HG02610 (cell line): ENCODE measurements around the gene HMOX1.

Source experiments
- ATAC-seq: cut with Tn5 transposase; IDR thresholded peaks from one replicate; pipeline ENCODE4 v1.9.1; 2021; ENCODE audit warnings: mild to moderate bottlenecking, moderate library complexity; ENCODE audit not compliant: unreplicated experiment

Gene HMOX1

DNA sequence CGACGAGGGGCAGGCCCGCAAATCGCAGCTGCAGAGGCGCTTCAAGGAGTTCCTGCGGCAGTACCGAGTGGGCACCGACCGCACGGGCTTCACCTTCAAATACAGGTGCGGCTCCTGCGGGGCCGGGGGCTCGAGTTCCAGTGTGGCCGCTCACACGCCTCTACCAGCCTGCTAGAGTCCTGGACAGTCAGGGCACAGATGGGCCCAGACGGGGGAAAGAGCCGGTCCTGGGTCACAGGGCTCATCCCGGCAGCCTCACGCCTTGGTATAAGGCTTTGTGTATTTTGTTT is 19.6 kb downstream of the HMOX1 start:
- ATAC-seq, result peak; percentile 6

DNA sequence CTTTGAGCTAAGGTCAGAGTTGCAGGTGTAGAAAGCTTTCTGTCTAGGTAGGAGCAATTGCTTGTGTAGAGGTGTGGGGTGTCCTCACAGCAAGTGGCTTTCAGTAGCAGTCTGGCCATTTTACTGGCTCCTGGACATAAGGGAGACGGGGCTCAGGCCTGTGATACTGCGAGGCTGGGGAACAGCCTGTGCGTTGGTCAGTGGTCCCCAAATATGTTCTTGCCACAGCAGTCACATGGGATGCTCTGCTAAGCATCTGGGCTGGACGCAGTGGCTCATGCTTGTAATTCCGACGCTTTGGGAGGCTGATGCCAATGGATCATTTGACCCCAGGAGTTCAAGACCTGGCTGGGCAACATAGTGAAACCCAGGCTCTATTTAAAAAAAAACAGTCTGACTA is 21.0 kb downstream of the HMOX1 start:
- no peak for ATAC-seq

DNA sequence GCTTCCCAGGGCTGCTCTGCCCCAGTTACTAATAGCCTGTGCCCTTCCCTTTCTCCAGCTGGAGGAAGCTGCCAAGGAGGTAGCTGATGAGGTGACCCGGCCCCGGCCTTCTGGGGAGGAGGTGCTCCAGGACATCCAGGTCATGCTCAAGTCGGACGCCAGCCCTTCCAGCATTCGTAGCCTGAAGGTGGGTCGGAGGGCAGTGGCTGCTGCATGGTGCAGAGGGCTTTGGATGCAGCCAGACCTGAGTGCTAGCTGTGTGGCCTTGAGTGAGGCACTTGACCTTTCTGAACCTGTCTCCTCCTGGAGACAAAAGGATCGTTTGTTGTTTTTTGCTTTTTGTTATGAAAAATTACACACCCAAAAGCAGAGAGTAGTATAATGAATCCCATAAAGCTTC is 22.5 kb downstream of the HMOX1 start:
- ATAC-seq, result no peak

DNA sequence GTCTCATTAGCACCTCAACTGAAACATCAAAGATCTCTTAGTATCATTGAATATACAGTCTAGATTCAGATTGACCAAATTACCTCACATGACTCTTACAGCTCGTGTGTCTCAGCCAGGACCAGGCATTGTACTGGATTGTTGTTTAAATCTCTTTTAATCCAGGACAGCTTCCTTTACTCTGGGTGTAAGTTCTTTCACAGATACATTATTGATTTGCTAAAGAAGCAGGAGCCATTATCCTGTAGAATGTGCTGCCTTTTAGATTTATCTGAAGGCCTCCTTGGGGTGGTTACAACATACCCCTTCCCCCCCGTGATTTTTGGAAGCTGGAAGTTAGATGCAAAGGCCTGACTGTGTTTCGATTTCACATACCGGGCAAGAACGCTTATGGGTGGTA is 23.3 kb downstream of the HMOX1 start:
- ATAC-seq, result no peak

DNA sequence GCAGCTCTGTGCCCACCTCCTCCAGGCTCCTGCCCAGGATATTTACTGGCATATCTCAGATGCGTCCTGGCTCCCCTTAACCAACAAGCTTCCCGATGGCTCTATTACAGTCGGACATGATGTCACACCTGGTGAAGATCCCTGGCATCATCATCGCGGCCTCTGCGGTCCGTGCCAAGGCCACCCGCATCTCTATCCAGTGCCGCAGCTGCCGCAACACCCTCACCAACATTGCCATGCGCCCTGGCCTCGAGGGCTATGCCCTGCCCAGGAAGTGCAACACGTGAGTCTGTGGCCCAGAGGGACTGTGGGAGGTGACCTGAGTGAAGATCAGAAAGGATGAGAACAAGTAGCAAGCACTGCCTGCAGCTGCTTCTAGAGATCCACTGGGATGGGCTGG is 25.5 kb downstream of the HMOX1 start:
- ATAC-seq, result no peak

DNA sequence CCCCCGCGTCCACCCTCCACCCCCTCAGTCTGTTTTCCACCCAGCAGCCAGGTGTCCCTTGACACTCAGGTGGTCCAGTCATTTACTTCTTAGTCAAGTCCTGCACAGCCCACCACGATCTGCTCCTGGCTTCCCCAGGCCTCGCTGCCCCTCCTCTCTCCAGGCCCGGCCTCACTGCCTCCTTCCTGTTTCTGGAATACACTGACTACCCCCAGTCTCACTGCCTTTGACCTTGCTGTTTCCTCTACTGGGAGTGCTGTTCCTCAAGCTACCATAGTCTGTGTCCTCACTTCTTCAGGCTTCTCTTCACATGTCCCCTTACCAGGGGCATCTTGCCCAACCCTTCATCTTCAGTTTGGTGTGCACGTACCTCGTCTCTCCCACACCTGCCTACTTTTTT is 26.5 kb downstream of the HMOX1 start:
- no peak for ATAC-seq

DNA sequence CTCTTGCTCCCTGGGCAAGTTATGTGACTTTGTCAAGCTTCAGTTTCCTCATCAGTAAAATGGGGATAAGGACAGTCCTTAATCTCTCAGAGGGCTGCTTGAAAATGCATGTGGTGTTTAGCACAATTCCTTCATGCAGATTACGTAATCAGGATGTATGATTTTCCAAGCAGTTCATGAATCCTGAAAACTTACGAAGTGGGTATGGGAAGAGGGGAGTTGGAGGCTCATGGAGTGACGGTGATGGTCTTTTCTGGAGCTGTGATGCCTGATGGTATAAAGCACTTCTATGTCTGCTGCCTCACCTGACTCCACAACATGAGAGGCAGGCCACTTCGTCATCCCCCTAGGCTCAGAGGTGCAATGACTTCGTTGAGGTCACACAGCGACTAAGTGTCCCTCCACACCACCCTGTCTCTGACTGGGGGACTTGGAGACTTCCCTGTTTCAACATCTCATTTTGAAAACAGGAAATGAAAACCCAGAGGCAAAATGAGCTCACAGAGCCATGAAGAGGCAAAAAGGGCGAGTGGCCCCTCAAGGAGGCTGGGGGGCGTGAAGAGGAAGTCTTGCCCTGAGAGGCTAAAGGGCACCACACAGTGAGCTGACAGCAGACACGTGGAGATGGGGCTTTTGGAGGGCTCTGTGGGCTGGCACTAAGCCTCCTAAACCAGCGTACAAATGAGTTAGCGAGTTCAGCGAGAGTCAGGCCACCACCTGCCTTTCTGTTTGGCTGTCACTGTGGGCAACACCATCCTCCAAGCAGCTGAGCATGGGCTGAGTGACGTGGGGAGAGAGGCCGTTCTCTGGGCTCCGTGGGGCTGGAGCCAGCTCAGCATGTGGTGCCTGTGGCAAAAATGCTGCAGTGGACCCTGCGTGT is 29.1 kb downstream of the HMOX1 start:
- peak; percentile 59 for ATAC-seq

DNA sequence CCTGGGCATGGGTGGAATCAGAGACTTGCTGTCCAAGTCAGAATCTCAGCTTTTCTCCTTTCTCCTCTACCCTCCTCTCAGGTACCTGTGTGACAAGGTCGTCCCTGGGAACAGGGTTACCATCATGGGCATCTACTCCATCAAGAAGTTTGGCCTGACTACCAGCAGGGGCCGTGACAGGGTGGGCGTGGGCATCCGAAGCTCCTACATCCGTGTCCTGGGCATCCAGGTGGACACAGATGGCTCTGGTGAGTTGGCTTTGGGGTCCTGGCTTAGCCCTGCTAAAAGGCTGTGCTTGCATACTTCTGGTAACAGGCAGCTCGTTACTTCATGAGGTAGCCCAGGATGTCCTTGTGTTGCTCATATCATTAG is 29.8 kb downstream of the HMOX1 start:
- no peak for ATAC-seq

DNA sequence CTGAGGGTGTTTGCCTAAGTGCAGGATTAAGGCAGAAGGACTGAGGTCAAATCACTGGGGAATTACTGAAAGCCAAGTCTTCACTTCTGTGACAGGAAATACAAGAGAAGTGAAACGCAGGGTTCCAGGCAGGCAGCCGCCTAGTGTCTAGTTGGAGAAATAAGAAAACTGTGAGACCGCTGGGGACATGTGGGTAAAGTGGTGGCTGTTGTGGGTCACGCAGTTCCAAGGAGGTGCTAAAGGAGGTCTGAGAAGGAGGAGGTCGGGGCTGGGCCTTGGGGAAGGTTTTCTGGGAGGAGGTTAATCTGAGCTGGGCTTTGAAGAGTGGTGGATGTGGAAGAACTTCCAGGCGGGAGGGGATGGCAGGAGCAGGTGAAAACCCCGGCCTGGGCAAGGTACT is 30.2 kb downstream of the HMOX1 start:
- no peak for ATAC-seq

DNA sequence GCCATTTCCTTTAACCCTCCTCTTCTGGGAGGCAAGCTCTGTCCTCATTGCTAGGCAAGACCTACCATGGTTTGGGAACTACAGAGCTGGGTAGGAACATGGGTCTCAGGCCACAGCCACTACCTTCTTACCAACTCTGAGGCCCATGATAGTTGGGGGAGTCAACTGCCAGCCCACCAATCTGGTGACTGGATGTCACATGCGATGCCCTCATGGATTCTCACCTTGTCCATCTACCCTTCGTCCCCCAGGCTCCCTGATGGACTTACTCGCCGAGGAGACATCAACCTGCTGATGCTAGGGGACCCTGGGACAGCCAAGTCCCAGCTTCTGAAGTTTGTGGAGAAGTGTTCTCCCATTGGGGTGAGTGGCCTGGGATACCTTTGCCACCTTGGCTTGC is 32.7 kb downstream of the HMOX1 start:
- no peak for ATAC-seq

DNA sequence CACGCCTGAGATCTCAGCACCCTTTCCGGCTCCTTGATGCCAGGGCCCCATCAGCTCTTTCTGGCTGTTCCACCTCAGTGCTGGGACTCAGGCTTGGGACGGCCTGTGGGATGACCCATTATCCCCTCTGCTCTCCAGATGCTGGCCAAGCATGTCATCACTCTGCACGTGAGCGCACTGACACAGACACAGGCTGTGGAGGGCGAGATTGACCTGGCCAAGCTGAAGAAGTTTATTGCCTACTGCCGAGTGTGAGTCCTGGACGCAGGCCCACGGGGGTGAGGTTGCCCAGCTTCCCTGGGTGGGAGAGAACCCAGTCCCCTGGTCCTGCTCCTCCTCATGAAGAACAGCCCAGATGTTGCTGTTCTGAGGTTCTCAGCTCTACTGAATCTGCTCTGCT is 36.7 kb downstream of the HMOX1 start:
- ATAC-seq, result no peak

DNA sequence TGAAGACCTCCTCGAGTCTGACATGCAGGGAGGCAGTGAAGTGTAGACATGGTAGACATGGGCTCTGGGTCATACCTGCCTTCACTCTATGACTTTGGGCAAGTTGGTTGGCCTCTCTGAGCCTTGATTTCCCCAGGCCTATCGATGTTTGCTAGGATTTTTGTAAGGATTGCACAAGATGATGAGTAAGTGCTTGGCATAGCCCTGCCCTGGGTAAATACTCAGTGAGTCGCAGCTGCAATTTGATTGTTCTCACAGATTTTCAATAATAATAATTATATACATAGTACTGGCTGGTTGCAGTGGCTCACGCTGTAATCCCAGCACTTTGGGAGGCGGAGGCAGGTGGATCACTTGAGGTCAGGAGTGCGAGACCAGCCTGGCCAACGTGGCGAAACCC is 37.2 kb downstream of the HMOX1 start:
- ATAC-seq, result no peak

DNA sequence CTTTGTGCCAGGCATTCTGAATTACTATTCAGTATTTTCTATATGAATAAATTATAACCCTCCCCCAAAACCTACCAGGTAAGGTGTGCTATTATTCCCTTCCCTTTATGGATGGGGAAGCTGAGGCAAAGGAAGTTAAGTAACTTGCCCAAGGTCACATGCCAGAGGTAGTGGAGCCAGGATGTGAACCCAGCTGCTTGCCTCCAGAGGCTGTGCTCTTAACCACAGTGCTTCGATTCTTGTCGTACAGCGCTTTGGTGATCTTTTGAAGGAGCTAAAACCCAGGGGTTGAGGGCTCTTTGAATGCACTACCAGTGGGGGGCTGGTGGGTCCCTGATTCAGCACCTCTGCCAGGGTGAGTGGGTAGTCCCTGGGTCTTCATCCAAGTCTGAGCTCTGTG is 37.8 kb downstream of the HMOX1 start:
- ATAC-seq, result no peak

DNA sequence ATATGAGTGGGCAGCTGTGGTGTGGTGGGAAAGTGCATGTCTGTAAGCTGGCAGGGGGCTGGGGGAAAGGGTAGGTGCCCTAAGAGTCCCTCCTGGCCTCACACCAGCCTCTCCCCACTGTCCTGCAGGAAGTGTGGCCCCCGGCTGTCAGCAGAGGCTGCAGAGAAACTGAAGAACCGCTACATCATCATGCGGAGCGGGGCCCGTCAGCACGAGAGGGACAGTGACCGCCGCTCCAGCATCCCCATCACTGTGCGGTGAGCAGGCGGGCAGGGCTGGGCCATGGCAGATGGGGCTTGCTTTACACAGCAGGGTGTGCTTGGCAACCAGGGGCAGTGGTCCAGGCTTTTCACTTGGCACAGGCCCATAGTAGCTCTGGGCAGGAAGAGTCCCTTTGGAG is 38.9 kb downstream of the HMOX1 start:
- ATAC-seq, result no peak

DNA sequence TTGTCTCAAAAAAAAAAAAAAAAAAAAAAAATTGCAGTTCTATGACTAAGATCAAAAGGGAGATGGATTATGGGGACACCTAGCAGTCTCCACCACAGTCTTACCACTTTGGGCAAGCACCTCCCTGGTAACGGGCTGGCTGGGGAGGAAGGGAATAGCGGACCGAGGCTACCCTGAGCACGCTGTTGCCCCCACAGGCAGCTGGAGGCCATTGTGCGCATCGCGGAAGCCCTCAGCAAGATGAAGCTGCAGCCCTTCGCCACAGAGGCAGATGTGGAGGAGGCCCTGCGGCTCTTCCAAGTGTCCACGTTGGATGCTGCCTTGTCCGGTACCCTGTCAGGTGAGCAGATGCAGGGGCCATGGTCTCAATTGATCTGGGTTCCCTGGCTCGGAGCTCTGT is 40.2 kb downstream of the HMOX1 start:
- ATAC-seq, result no peak

DNA sequence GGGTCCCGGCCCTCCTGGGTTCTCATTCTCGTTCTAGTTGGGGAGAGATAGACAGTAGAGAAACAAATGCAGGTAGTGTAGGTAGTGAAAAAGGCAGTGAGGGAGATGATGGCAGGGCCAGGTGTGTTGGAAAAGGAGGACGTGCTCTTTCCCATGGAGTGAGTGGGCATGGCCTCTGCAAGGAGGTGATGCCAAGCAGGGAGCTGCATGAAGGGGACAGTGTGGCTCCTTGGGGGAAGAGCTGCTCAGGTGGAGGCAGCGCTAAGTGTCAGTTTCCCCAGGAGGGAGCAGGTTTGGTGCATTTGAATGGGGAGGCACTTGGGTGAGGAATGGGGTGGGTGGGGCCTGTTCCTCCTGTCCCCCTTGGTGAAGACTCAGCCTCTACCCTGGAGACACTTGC is 41.2 kb downstream of the HMOX1 start:
- no peak for ATAC-seq

DNA sequence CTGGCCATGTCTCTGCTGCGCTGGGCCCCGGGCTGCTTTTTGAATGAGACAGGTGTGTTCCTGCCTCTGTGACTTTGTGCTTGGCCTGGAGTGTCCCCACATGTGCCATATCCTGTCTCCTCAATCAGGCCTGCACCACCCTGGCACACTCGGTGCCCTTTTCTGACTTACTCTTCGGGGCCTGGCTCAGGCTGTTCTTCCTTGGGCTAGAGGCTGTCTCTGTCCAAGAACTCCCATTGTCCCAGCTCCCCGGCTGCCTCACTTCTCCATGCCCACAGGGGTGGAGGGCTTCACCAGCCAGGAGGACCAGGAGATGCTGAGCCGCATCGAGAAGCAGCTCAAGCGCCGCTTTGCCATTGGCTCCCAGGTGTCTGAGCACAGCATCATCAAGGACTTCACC is 42.0 kb downstream of the HMOX1 start:
- ATAC-seq, result no peak

DNA sequence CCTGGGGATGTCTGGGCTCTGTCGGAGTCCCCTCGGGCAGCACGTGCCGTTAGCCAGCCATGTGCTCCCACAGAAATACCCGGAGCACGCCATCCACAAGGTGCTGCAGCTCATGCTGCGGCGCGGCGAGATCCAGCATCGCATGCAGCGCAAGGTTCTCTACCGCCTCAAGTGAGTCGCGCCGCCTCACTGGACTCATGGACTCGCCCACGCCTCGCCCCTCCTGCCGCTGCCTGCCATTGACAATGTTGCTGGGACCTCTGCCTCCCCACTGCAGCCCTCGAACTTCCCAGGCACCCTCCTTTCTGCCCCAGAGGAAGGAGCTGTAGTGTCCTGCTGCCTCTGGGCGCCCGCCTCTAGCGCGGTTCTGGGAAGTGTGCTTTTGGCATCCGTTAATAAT is 43.2 kb downstream of the HMOX1 start:
- ATAC-seq, result no peak

DNA sequence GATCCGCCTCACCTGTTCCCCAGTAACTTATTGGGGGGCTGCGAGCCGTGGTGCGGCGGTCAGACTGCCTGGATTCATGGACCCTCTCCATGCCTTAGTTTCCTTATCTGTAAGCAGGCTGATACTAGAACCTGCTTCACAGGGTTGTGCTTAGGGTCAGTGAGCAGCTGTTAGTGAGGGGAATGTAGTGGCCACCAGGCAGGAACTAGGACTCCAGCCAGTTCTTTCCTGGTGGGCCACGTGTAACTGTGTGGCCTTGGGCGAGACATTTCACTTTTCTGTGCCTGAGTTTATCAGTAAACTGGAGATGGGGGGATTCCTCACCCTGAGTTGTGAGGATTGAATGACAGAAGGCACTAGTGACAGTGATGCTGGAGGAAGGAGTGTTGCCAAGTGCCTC is 43.9 kb downstream of the HMOX1 start:
- ATAC-seq, result no peak

DNA sequence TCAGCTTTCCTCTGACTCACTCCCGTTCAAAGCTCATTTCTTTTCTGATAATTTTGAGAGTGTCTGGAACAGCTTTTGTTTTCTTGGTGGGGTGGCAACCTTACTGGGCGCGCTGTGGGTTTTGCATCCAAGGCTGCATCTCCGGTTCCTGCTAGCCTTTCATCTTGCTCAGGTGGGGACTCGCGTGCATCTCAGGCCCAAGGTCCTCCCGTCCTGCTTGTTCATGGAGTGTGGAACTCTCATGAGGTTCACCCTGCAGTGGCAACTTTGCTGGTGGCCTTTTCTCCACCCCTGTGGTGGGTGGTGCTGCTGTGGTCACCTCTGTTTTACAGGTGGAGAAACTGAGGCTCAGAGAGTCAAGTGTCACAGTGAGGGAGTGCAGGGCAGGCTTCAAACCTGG is 44.6 kb downstream of the HMOX1 start:
- no peak for ATAC-seq

DNA sequence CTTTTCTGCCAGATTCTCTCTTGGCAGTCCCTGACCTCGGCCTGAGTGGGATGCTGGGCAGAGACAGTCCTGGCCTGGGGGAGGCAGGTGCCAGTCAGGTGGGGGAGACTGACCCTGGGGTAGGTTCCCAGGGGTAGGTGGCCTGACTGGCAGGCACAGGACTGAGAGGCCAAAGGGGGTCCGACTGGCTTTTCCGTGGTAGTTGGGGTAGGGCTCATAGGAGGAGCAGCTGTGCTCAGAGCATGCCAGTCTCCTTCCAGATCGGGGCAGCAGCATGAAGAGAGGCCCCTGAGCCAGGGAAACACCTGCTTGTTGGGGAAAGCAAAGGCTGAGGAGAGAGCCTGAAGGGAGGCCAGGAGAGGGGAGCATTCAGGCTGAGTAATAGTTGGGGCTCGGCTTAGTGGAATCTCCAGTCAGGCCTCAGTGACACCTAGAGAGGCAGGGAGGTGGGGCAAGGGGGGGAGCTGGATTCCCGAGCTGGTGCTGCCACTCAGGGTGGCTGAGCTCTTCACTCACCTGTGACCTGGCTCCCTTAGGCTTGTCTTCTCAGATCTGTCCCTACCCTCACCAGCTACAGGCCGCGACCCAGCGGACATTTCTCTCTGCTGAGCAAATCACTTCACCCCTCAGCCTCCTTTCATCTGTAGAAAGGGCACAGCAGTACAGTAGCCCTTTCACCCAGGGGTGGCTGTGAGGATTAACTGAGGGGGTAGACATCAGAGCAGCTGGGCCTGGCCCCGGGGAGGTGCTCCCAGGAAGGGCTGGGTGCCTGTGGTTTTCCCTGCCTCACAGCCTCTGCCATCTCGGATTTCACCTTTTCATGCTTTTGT is 45.3 kb downstream of the HMOX1 start:
- ATAC-seq, result no peak

DNA sequence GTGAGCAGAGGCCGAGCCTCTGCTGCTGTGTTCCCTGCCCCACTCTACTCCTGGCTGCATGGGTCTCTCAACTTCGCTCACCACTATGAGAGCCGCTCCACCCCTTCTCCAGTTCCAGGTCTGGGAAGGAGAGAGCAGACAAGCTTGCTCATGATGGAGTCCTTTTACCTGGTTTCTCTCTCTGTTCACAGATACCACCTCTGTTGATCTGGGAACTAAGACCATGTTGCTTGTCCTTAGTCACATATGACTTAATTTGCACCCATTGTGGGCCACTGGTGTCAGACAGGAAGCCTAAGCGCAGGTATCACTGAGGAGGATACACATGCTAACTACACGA is 45.9 kb downstream of the HMOX1 start:
- no peak for ATAC-seq

DNA sequence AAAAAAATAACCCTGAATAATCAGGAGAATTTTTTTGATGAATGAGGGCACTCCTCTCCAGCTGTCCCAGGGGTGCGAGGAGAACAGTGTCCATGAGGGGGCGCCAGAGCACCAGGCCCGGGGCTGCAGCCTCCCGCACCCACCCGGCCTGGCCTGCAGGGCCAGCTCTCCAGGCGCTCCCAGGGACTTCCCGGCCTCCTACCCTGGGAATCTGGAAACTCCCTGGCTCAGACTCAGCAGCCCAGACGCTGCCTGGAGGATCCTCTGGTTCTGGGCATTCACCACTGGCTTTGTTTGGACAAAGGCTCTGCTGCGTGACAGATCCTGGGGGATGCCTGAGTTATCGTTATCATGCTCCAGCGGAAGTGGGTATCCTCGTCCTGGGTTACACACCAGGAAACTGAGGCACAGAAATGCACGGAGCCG is 50.0 kb downstream of the HMOX1 start:
- no peak for ATAC-seq
